AG09319 (cell line): ENCODE results near the gene FXYD1.

Source experiments
- DNase-seq: peaks from one replicate; pipeline ENCODE4 v3.0.0-alpha.2; 2010; ENCODE audit warnings: low read depth; ENCODE audit errors: extremely low read depth
- CTCF ChIP-seq: IDR thresholded peaks from 2 replicates; pipeline ENCODE4 v1.5.1; 2011; ENCODE audit warnings: low read depth, mild to moderate bottlenecking, inconsistent platforms, low read length, moderate library complexity

Gene FXYD1

GRCh38 chr19:35105047-35105410 is 33.6 kb upstream of the FXYD1 start:
- no peak for TF ChIP-seq CTCF
- no peak for DNase-seq

- no peak for DNase-seq
- TF ChIP-seq CTCF: no peak
Observed at GRCh38 chr19:35105411-35106290, 33.0 kb upstream of the FXYD1 start.

GRCh38 chr19:35106291-35106583 is 32.4 kb upstream of the FXYD1 start:
- no peak for DNase-seq
- TF ChIP-seq CTCF: no peak

GRCh38 chr19:35106898-35107541 is 31.6 kb upstream of the FXYD1 start:
- no peak for DNase-seq
- no peak for TF ChIP-seq CTCF

- TF ChIP-seq CTCF: no peak
- no peak for DNase-seq
Observed at GRCh38 chr19:35107545-35107944, 31.1 kb upstream of the FXYD1 start.

- no peak for TF ChIP-seq CTCF
- DNase-seq: no peak
Observed at GRCh38 chr19:35108730-35109129, 29.9 kb upstream of the FXYD1 start.

GRCh38 chr19:35109395-35110112 is 29.1 kb upstream of the FXYD1 start:
- no peak for TF ChIP-seq CTCF
- no peak for DNase-seq
